KOPT-K1 (cell line): Measurements from ENCODE around the gene RLIM.

ENCODE experiments used
- H3K27ac ChIP-seq: fragments of 200-600 bp; sonication (generic); 2 replicates; pipeline ENCODE4 v1.5.1; 2016; ENCODE audit warnings: antibody characterized with exemption, mild to moderate bottlenecking, low read depth, low read length; ENCODE audit not compliant: poor library complexity, severe bottlenecking
- H3K36me3 ChIP-seq: fragments of 200-600 bp; sonication (generic); 2 replicates; pipeline ENCODE4 v1.5.1; 2017; ENCODE audit warnings: antibody characterized with exemption, mild to moderate bottlenecking, low read length, moderate library complexity; ENCODE audit not compliant: insufficient read depth
- H3K9me3 ChIP-seq: fragments of 200-600 bp; sonication (generic); 2 replicates; pipeline ENCODE4 v1.5.1; 2017; ENCODE audit warnings: antibody characterized with exemption, low read length, mild to moderate bottlenecking; ENCODE audit not compliant: insufficient read depth, poor library complexity, severe bottlenecking

The RLIM gene

GRCh38 chrX:74550295-74550802, 64.1 kb downstream of the RLIM start:
- Histone ChIP-seq H3K27ac (peak overlapping the region; percentile 29), H3K9me3 (no peaks in the 10 kb centered on the region), H3K36me3 (no peaks in the 10 kb centered on the region)

GRCh38 chrX:74546984-74547383, 67.4 kb downstream of the RLIM start:
- H3K27ac ChIP-seq: no peak overlapping the region
- H3K9me3 ChIP-seq: no peaks in the 10 kb centered on the region
- no peaks in the 10 kb centered on the region for H3K36me3 ChIP-seq

- Histone ChIP-seq H3K36me3 (no peaks in the 10 kb centered on the region), H3K27ac (no peak overlapping the region), H3K9me3 (no peaks in the 10 kb centered on the region)
Measured at GRCh38 chrX:74545880-74546523, 68.4 kb downstream of the RLIM start.

GRCh38 chrX:74540635-74541249, 73.7 kb downstream of the RLIM start:
- Histone ChIP-seq H3K27ac (no peak overlapping the region), H3K9me3 (no peaks in the 10 kb centered on the region), H3K36me3 (no peaks in the 10 kb centered on the region)

GRCh38 chrX:74536832-74537371, 77.5 kb downstream of the RLIM start:
- no peaks in the 10 kb centered on the region for H3K36me3 ChIP-seq
- H3K9me3 ChIP-seq: no peaks in the 10 kb centered on the region
- no peak overlapping the region for H3K27ac ChIP-seq

GRCh38 chrX:74536152-74536831, 78.1 kb downstream of the RLIM start:
- H3K9me3 ChIP-seq: no peaks in the 10 kb centered on the region
- no peak overlapping the region for H3K27ac ChIP-seq
- H3K36me3 ChIP-seq: no peaks in the 10 kb centered on the region

GRCh38 chrX:74535408-74536151, 78.8 kb downstream of the RLIM start:
- Histone ChIP-seq H3K27ac (no peak overlapping the region), H3K36me3 (no peaks in the 10 kb centered on the region), H3K9me3 (no peaks in the 10 kb centered on the region)
